Measurements from ENCODE around the gene NRL. TPM values are rescaled to one million over a fixed set of nuclear protein-coding genes. Genes with fewer than 3 reads are reported as not detected.
A peak's percentile ranks its signal among the peaks of the same experiment; 100 is the strongest.

NRL gene
- total and polyA plus RNA-seq, 10 of the 15 experiments (the other 5 are each of a cell fraction or from before 2014, with no cell fraction given) = 0.11 to 4.4 (median 2.2) TPM

DNA sequence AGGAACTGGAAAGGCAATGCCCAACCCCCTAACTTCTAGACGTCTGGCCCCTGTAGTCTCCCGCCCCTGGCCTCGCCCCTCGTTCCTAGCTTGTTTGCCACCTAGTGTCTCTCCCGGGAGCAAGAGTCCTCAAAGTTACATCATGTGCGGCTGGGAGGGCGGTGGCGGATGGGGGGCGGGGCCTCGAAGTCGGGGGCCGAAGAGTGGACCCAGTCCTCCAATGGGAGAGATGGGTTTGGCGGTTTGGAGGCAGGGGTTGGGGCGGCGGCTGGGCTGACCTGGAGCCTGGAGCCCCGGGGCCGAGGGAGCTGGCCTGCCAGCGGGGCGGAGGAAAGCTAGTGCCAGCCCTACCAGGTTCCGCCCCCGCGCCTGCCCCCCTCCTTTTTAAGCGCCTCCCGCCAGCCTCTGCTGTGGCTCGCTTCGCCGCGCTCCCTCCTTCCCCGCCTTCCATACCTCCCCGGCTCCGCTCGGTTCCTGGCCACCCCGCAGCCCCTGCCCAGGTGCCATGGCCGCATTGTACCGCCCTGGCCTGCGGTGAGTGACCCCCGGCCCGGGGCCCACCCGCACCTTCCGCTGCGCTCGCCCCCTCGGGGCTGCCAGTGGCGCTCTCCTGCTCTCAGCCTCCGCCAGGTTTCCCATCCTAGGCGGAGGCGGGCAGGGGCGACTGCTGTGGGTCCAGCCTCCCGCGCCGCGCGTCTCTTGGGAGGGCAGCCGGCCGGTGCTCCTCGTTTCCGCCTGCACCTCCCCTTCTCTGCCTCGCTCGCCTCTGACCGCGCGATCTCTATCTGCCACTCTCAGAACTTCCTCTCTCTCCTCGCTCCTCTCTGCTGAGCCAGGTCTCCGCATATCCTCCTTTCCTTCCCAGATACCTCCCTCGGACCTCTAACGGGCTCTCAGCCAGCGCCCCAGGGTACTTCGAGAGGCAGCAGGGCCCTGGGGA, 20.6 kb downstream of the NRL start, which contains the start of gene PCK2:
PCK2 (plus strand) TSS at position 411 of the 940 bp plus-strand sequence; CDS start at position 506, 95 bp downstream.
- 2% methylated on average over 55 of the region's 68 CpGs for WGBS (ENCODE audit: insufficient coverage, insufficient replicate concordance, low lambda C conversion rate, missing lambda C conversion rate)
- no peak for FAIRE-seq
- Histone ChIP-seq H3K4me3 (peak within 1 kb of the TSS; percentile 98), H3K9me3 (replicated peaks; ENCODE audit: control insufficient read depth, insufficient read depth, low read length) (no peaks in the 10 kb centered on the region), H3K4me2 (ENCODE audit: control insufficient read depth, insufficient read depth) (peak within 1 kb of the TSS; percentile 64), H3K27ac (ENCODE audit: control insufficient read depth, insufficient read depth) (peak within 1 kb of the TSS; percentile 99), H2AFZ (ENCODE audit: control insufficient read depth, low read depth, low read length) (peak within 1 kb of the TSS; percentile 36), H3K4me1 (ENCODE audit: control insufficient read depth, insufficient read depth, low read length) (0 out of 2 replicates have a peak, but pooled peaks cover 3% of the 10 kb centered on the region), H3K9ac (ENCODE audit: control insufficient read depth, insufficient read depth, low read length) (peak within 1 kb of the TSS; percentile 100), H4K20me1 (ENCODE audit: control insufficient read depth, insufficient read depth) (no peaks in the 10 kb centered on the region), H3K27me3 (replicated peaks in 1 of 2; ENCODE audit: control insufficient read depth in 2 of 2, insufficient read depth in 2 of 2, low read length in 1 of 2) (no peaks in the 10 kb centered on the region), H3K36me3 (ENCODE audit: control insufficient read depth in 2 of 2, insufficient read depth in 2 of 2, low read length in 1 of 2) (peaks cover 0 to 7% of the 10 kb centered on the region in 2 experiments; a peak in 2 of 4 replicates), H3K79me2 (ENCODE audit: control insufficient read depth, insufficient read depth, low read length) (peaks cover 24% of the 10 kb centered on the region)
- in situ Hi-C loops (cut with MboI) = loop anchor here (5.0 kb wide), 2 partner anchors 37 to 117 kb away; no protein-coding TSS in a partner anchor
- ATAC-seq = peak; percentile 79
- SMC1A ChIA-PET (ENCODE audit: uncharacterized antibody, unreplicated experiment) = interaction anchor here (0.9 to 9.2 kb wide), 13 partner anchors 12 to 149 kb away, joined by 3 to 195 read pairs (median 7); partner anchors contain the start of genes DCAF11, IPO4, IRF9 and NRL
- POLR2A ChIA-PET = interaction anchor here (0.7 to 6.8 kb wide), 21 partner anchors 8 to 1614 kb away, joined by 3 to 90 read pairs (median 6); partner anchors contain the start of genes CARMIL3, CHMP4A, DCAF11 and EMC9
- CTCF ChIA-PET = interaction anchor here (0.6 to 11.2 kb wide), 17 partner anchors 8 to 428 kb away, joined by 3 to 294 read pairs (median 7); partner anchors contain the start of genes DCAF11, IRF9, LTB4R2 and NRL
- DNase-seq (ENCODE audit: low read depth, low spot score) = no peak
- intact Hi-C loops (cut with micrococcal nuclease; ENCODE audit: unreplicated experiment) = loop anchor here (5.0 kb wide), 1 partner anchor 203 kb away; the partner anchor contains the start of genes DHRS1 and NOP9
- RAD21 ChIA-PET (ENCODE audit: unreplicated experiment) = interaction anchor here (0.6 to 9.1 kb wide), 17 partner anchors 13 to 935 kb away, joined by 3 to 153 read pairs (median 6); partner anchors contain the start of genes CARMIL3, CIDEB, DCAF11 and IPO4
- TSS peak; percentile 80 for BruUV-seq (replicated peaks)
- TF ChIP-seq ASH2L (IDR thresholded peaks at IDR 0.05; ENCODE audit: borderline replicate concordance, low read depth) (no peak), RB1 (IDR thresholded peaks at IDR 0.05; ENCODE audit: borderline replicate concordance) (peak; percentile 44; the same call in 1 of the 2 replicates), MTA2 (IDR thresholded peaks at IDR 0.05; ENCODE audit: low read depth) (no peak), MTA3 (IDR thresholded peaks at IDR 0.05; ENCODE audit: borderline replicate concordance, low read length) (no peak; the same call in 1 of the 2 replicates), ZNF622 (IDR thresholded peaks at IDR 0.05) (no peak), PAX5 (IDR thresholded peaks at IDR 0.05; ENCODE audit: borderline replicate concordance, low read depth, low read length) (0 out of 2 replicates have a peak, but pooled peaks have one; percentile 19), ZNF384 (IDR thresholded peaks at IDR 0.05; ENCODE audit: borderline replicate concordance, low read depth, low read length) (no peak), TCF7 (IDR thresholded peaks at IDR 0.05; ENCODE audit: borderline replicate concordance) (no peak), EP300 (IDR thresholded peaks at IDR 0.05; ENCODE audit: borderline replicate concordance in 1 of 2, control insufficient read depth in 1 of 2, low read depth in 2 of 2, low read length in 2 of 2) (no peak), KLF5 (IDR thresholded peaks at IDR 0.05; ENCODE audit: partially characterized antibody) (no peak), BRCA1 (IDR thresholded peaks at IDR 0.05; ENCODE audit: low read depth, low read length) (no peak)
- TF ChIP-seq, protein P1, sequence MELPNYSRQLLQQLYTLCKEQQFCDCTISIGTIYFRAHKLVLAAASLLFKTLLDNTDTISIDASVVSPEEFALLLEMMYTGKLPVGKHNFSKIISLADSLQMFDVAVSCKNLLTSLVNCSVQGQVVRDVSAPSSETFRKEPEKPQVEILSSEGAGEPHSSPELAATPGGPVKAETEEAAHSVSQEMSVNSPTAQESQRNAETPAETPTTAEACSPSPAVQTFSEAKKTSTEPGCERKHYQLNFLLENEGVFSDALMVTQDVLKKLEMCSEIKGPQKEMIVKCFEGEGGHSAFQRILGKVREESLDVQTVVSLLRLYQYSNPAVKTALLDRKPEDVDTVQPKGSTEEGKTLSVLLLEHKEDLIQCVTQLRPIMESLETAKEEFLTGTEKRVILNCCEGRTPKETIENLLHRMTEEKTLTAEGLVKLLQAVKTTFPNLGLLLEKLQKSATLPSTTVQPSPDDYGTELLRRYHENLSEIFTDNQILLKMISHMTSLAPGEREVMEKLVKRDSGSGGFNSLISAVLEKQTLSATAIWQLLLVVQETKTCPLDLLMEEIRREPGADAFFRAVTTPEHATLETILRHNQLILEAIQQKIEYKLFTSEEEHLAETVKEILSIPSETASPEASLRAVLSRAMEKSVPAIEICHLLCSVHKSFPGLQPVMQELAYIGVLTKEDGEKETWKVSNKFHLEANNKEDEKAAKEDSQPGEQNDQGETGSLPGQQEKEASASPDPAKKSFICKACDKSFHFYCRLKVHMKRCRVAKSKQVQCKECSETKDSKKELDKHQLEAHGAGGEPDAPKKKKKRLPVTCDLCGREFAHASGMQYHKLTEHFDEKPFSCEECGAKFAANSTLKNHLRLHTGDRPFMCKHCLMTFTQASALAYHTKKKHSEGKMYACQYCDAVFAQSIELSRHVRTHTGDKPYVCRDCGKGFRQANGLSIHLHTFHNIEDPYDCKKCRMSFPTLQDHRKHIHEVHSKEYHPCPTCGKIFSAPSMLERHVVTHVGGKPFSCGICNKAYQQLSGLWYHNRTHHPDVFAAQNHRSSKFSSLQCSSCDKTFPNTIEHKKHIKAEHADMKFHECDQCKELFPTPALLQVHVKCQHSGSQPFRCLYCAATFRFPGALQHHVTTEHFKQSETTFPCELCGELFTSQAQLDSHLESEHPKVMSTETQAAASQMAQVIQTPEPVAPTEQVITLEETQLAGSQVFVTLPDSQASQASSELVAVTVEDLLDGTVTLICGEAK (IDR thresholded peaks at IDR 0.05; ENCODE audit: borderline replicate concordance) = no peak
- TF ChIP-seq, protein P2, sequence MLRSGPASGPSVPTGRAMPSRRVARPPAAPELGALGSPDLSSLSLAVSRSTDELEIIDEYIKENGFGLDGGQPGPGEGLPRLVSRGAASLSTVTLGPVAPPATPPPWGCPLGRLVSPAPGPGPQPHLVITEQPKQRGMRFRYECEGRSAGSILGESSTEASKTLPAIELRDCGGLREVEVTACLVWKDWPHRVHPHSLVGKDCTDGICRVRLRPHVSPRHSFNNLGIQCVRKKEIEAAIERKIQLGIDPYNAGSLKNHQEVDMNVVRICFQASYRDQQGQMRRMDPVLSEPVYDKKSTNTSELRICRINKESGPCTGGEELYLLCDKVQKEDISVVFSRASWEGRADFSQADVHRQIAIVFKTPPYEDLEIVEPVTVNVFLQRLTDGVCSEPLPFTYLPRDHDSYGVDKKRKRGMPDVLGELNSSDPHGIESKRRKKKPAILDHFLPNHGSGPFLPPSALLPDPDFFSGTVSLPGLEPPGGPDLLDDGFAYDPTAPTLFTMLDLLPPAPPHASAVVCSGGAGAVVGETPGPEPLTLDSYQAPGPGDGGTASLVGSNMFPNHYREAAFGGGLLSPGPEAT (IDR thresholded peaks at IDR 0.05; ENCODE audit: low read depth) = no peak; the same call in 1 of the 2 replicates

All from GM12878 (cell line).